ENCODE measurements around the gene CUL2.

Gene CUL2

GRCh38 chr10:35129185-35129674 is 39.1 kb upstream of the CUL2 start:
- no peak for DNase-seq (ENCODE audit: low spot score)
- no peak for TF ChIP-seq CTCF (IDR thresholded peaks at IDR 0.05; ENCODE audit: extremely low read depth, insufficient read depth, missing control alignments)
- in situ Hi-C loops (cut with MboI; ENCODE audit: low pct_unique_long_range_greater_than_20kb, low sequenced_read_pairs, unreplicated experiment): no loop called here

- no peak for TF ChIP-seq CTCF (IDR thresholded peaks at IDR 0.05; ENCODE audit: extremely low read depth, insufficient read depth, missing control alignments)
- in situ Hi-C loops (cut with MboI; ENCODE audit: low pct_unique_long_range_greater_than_20kb, low sequenced_read_pairs, unreplicated experiment): no loop called here
- DNase-seq (ENCODE audit: low spot score): peak; percentile 28
These were observed 37.2 kb upstream of the CUL2 start for GRCh38 chr10:35127289-35127891.

- peak; percentile 68 for TF ChIP-seq CTCF (IDR thresholded peaks at IDR 0.05; ENCODE audit: extremely low read depth, insufficient read depth, missing control alignments)
- in situ Hi-C loops (cut with MboI; ENCODE audit: low pct_unique_long_range_greater_than_20kb, low sequenced_read_pairs, unreplicated experiment): no loop called here
- peak; percentile 96 for DNase-seq (ENCODE audit: low spot score)
These were observed 36.6 kb upstream of the CUL2 start, which contains the start of gene CREM for GRCh38 chr10:35126530-35127288. CREM (plus strand) TSS chr10:35126846; CDS start chr10:35137836, 10,990 bp downstream.

GRCh38 chr10:35126062-35126529 is 36.0 kb upstream of the CUL2 start:
- in situ Hi-C loops (cut with MboI; ENCODE audit: low pct_unique_long_range_greater_than_20kb, low sequenced_read_pairs, unreplicated experiment): no loop called here
- TF ChIP-seq CTCF (IDR thresholded peaks at IDR 0.05; ENCODE audit: extremely low read depth, insufficient read depth, missing control alignments): no peak
- DNase-seq (ENCODE audit: low spot score): no peak

GRCh38 chr10:35124540-35124939 is 34.4 kb upstream of the CUL2 start:
- in situ Hi-C loops (cut with MboI; ENCODE audit: low pct_unique_long_range_greater_than_20kb, low sequenced_read_pairs, unreplicated experiment): loop anchor here (5.0 to 25.0 kb wide), 2 partner anchors 93 to 488 kb away; partner anchors contain the start of gene GJD4
- no peak for DNase-seq (ENCODE audit: low spot score)
- TF ChIP-seq CTCF (IDR thresholded peaks at IDR 0.05; ENCODE audit: extremely low read depth, insufficient read depth, missing control alignments): no peak

- no peak for TF ChIP-seq CTCF (IDR thresholded peaks at IDR 0.05; ENCODE audit: extremely low read depth, insufficient read depth, missing control alignments)
- no peak for DNase-seq (ENCODE audit: low spot score)
- in situ Hi-C loops (cut with MboI; ENCODE audit: low pct_unique_long_range_greater_than_20kb, low sequenced_read_pairs, unreplicated experiment): loop anchor here (25.0 kb wide), 1 partner anchor 493 kb away; the partner anchor contains the start of gene GJD4
These were observed 29.2 kb upstream of the CUL2 start for GRCh38 chr10:35119378-35119777.

Measured in GM13977 (cell line).